ENCODE results near the gene VEGFC.

DNA sequence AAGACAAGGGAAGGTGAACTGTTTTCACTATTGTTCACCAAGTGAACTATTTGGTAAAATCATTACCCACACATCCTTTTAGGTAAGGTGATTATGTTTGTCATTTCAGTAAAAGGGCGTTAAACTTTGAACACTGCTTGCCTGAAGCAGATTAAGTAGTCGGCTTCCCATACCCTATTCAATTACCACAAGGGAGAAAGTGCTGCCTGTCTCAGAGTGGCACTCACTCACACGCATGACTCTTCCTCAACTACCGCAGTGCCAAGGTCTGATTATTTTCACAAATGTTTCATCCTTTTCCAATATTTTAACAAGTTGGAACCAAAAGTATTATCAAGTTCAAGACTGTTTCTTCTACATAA lies 11.0 kb downstream of the VEGFC start:
- TF ChIP-seq, protein P1, sequence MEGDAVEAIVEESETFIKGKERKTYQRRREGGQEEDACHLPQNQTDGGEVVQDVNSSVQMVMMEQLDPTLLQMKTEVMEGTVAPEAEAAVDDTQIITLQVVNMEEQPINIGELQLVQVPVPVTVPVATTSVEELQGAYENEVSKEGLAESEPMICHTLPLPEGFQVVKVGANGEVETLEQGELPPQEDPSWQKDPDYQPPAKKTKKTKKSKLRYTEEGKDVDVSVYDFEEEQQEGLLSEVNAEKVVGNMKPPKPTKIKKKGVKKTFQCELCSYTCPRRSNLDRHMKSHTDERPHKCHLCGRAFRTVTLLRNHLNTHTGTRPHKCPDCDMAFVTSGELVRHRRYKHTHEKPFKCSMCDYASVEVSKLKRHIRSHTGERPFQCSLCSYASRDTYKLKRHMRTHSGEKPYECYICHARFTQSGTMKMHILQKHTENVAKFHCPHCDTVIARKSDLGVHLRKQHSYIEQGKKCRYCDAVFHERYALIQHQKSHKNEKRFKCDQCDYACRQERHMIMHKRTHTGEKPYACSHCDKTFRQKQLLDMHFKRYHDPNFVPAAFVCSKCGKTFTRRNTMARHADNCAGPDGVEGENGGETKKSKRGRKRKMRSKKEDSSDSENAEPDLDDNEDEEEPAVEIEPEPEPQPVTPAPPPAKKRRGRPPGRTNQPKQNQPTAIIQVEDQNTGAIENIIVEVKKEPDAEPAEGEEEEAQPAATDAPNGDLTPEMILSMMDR (IDR thresholded peaks at IDR 0.05) = no peak
- TF ChIP-seq POLR2A (IDR thresholded peaks at IDR 0.05) = no peak

Measured in Peyer's patch (tissue), 4 donors.